HUDEP-2 (cell line): ENCODE measurements around the gene ITPKC.
A peak's percentile ranks its signal among the peaks of the same experiment; 100 is the strongest.

Experiments used
- DNase-seq, 76 experiments: peaks; one replicate each; lab custom pipeline; 2025; ENCODE audit not compliant: unreplicated experiment in 76 of 76; lab: John Stamatoyannopoulos, UW

The ITPKC gene

GRCh38 chr19:40739030-40739839, 22.3 kb downstream of the ITPKC start:
- DNase-seq, result no peak

- no peak for DNase-seq
Measured at GRCh38 chr19:40739871-40740703, 23.2 kb downstream of the ITPKC start.

GRCh38 chr19:40740747-40741146, 23.8 kb downstream of the ITPKC start:
- DNase-seq, result no peak

GRCh38 chr19:40741527-40742390, 24.8 kb downstream of the ITPKC start:
- no peak for DNase-seq

- DNase-seq, result no peak
Measured at GRCh38 chr19:40742477-40742876, 25.6 kb downstream of the ITPKC start.

- DNase-seq, result no peak
Measured at GRCh38 chr19:40742886-40743285, 26.0 kb downstream of the ITPKC start.

- DNase-seq, result no peak
Measured at GRCh38 chr19:40743926-40744325, 27.0 kb downstream of the ITPKC start.

- peak in 10 of 76 experiments; percentile 8 to 34 (median 18) for DNase-seq
Measured at GRCh38 chr19:40744554-40745401, 27.9 kb downstream of the ITPKC start.

GRCh38 chr19:40745402-40745780, 28.5 kb downstream of the ITPKC start:
- DNase-seq, result no peak

GRCh38 chr19:40747536-40747935, 30.6 kb downstream of the ITPKC start:
- no peak for DNase-seq

GRCh38 chr19:40750058-40750873, 33.4 kb downstream of the ITPKC start, which contains the start of gene ACTMAP:
TSS of gene ACTMAP (minus strand) at chr19:40750477. CDS start at chr19:40749803, 674 bp downstream.
- peak; percentile 88 to 100 (median 100) for DNase-seq

GRCh38 chr19:40750874-40751537, 34.1 kb downstream of the ITPKC start, which contains the start of gene SNRPA:
TSS of gene SNRPA (plus strand) at chr19:40751203. CDS start at chr19:40751409, 206 bp downstream.
- DNase-seq, result peak; percentile 60 to 100 (median 98)

GRCh38 chr19:40752257-40752781, 35.4 kb downstream of the ITPKC start:
- DNase-seq, result peak in 15 of 76 experiments; percentile 8 to 38 (median 18)

- no peak for DNase-seq
Measured at GRCh38 chr19:40754611-40755247, 37.8 kb downstream of the ITPKC start.

GRCh38 chr19:40755248-40755624, 38.3 kb downstream of the ITPKC start:
- DNase-seq, result no peak

- DNase-seq, result no peak
Measured at GRCh38 chr19:40755791-40756190, 38.9 kb downstream of the ITPKC start.

GRCh38 chr19:40756502-40757110, 39.7 kb downstream of the ITPKC start:
- DNase-seq, result no peak
